WI38 (cell line): ENCODE data around the gene LIMS2.

Experiments
- H3K4me3 ChIP-seq: 2 replicates; pipeline ENCODE4 v1.5.1; 2011; ENCODE audit warnings: low read depth, mild to moderate bottlenecking, control low read depth, low read length
- CTCF ChIP-seq: IDR thresholded peaks from 2 replicates; pipeline ENCODE4 v1.5.1; 2012; ENCODE audit warnings: low read depth, mild to moderate bottlenecking, control low read depth, low read length

Gene LIMS2

DNA sequence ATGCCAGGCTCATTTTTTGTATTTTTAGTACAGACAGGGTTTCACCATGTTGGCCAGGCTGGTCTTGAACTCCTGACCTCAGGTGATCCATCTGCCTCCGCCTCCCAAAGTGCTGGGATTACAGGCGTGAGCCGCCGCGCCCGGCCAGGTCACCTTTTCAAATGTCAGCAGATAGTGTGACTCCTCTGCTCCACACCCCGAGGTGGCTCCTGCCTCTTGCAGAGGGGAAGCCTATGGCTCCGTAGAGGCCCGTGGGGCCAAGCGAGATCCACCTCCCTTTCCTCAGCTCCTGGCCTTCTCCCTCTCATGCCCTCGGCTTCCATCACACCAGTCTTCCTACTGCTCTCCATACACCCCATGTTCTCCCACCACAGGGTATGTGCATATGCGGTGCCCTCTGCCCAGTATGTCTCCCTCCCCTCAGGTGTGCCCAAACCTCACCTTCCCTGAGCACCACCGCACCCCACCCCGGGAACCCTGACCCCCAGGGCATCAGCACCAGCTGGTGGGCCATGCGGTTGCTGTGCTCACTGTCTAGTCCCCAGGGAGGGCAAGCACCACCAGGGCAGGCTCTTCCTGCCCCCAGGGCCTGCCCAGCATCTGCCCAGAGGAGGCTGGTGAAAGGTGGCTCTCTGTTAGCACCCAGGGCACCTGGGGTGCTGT is 18.6 kb downstream of the LIMS2 start:
- H3K4me3 ChIP-seq: no peak overlapping the region
- TF ChIP-seq CTCF: no peak

DNA sequence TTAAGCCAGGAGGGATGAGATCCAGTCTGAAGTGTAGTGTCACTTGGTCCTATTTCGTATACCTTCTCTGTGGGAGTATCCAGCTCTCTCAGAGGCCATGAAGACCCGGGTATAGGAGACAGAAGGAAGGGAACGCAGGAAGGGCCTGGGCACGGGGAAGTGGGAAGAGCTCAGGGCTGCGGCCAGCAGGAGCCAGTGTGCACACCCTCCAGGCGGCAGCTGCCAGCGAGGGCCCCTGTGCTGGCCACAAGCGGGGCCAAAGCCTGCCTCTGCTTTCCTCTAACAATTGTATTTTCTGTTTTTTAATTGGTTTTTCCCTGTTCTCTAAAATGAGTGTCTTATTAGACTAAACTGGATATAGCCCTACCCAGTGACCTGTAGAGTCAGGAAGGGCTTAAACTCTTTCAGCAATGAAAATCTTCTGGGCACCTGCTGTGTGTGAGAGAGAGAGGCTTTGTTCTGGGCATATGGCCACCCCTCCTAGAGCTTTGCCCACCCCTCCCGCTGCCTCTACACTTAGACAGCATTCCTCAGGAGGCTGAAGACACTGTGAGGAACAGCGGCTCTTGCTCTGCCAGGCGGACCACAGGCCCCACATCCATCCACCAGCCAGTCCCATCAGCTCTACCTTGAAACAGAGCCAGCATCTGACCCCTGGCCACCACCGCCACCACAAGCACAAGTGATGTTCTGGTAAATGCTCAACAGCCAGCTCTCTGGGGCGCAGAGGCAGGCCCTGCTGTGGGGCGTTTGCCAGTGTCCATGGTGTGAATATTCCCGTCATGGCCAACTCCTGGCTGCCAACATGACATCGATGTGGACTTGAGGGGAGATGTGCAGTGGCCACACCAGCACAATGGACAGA is 19.9 kb downstream of the LIMS2 start:
- no peak overlapping the region for H3K4me3 ChIP-seq
- TF ChIP-seq CTCF: no peak

DNA sequence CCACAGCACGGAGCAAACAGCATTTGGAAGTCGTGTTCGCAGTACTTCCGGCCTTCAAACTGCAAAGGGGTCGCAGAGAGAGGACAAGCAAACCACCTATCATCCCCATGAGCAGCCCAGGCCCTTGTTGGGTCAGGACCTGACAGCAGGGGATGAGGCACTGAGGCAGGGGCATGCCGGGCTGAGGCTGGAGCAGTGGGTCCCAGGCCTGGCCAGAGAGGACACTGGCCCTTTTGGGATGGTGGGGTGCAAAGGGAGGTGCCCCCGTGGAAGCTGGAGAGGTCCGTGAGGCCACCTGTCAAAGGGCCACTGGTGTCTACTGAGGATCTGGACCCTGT is 20.5 kb downstream of the LIMS2 start:
- no peak overlapping the region for H3K4me3 ChIP-seq
- TF ChIP-seq CTCF: no peak

- TF ChIP-seq CTCF: no peak
- H3K4me3 ChIP-seq: no peak overlapping the region
These were observed 21.1 kb downstream of the LIMS2 start for GRCh38 chr2:127654084-127654837.

GRCh38 chr2:127653421-127654083 is 21.8 kb downstream of the LIMS2 start:
- H3K4me3 ChIP-seq: no peak overlapping the region
- no peak for TF ChIP-seq CTCF

DNA sequence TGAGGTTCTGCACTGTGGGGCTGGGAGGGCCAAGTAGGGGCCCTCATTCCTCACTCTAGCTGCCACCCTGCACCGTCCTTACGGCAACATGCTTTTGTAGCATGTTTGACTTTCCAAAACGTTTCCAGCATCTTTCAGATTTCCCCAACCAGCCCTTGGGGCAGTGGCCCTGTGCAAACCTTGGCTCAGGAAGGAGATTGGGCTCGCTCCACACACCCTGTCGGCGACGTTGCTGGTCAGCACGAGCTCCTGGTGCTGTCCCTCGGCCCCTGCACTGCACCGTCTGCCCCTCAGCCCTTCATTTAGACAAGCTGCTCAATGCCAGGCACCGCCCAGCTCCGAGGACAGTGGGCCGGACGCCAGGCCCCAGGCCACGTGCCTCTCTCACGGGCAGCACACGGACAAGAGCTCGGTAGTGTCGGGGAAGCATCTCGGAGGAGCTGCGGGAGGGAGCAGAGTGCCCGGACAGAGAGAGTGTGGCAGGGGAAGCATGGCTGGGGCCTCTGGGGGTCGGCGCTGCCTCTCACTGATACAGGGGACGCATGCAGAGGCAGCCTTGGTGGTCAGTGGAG is 22.5 kb downstream of the LIMS2 start:
- H3K4me3 ChIP-seq: no peak overlapping the region
- no peak for TF ChIP-seq CTCF
